Dendritic cell treated with granulocyte-macrophage colony-stimulating factor and Interleukin-4, amounts not matched to agents 40 ng/mL and 50 ng/mL, for 4 days (primary cell): ENCODE data around the gene WWOX.
"Not testable (repeated sequence)": the region's sequence is repeated elsewhere in the genome, so short reads cannot be mapped to it uniquely, and the experiment has no call there.

ENCODE experiments used
- H3K27ac Mint-ChIP-seq: one replicate; pipeline ENCODE4 v1.8.0; 2022; ENCODE audit warnings: mild to moderate bottlenecking, mixed read lengths
- H3K27me3 Mint-ChIP-seq: one replicate; pipeline ENCODE4 v1.8.0; 2022; ENCODE audit warnings: mild to moderate bottlenecking, mixed read lengths
- H3K36me3 Mint-ChIP-seq: one replicate; pipeline ENCODE4 v1.8.0; 2022; ENCODE audit warnings: low read depth, mixed read lengths
- H3K4me1 Mint-ChIP-seq: one replicate; pipeline ENCODE4 v1.8.0; 2022; ENCODE audit warnings: low read depth, mixed read lengths
- H3K4me3 Mint-ChIP-seq: one replicate; pipeline ENCODE4 v1.8.0; 2022; ENCODE audit warnings: mild to moderate bottlenecking, moderate library complexity, mixed read lengths
- H3K9me3 Mint-ChIP-seq: one replicate; pipeline ENCODE4 v1.8.0; 2022; ENCODE audit warnings: mixed read lengths
- intact Hi-C: fragments of 100-400 bp; cut with micrococcal nuclease; formaldehyde crosslinking; loops from one replicate; pipeline ENCODE4 v1.15.0; 2022

WWOX gene

GRCh38 chr16:78691746-78692145 lies 592.3 kb downstream of the WWOX start:
- intact Hi-C loops, H3K27ac Mint-ChIP-seq, H3K4me1 Mint-ChIP-seq, H3K4me3 Mint-ChIP-seq, H3K36me3 Mint-ChIP-seq, H3K27me3 Mint-ChIP-seq: not testable (repeated sequence)
- H3K9me3 Mint-ChIP-seq = peaks cover 13% of the 10 kb centered on the region

DNA sequence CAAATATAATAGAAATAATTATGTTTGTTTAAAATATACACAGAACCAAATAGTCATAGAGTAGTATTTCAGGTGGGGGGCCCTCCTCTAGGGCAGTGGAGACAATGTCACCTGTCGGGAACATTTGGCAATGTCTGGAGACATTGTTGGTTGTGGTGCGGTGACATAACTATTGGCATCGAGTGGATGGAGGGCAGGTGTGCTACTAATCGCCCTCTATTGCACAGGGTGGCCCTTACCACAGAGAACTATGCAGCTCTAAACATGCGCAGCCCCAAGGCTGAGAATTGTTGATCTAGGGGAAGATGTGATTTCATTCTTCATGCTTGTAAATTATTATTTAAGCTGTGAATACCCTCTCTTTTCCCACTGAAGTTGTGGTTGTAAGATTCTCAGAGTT lies 594.0 kb downstream of the WWOX start:
- H3K27ac Mint-ChIP-seq = no peak overlapping the region
- no peak overlapping the region for H3K4me3 Mint-ChIP-seq
- intact Hi-C loops = no loop called here
- no peaks in the 10 kb centered on the region for H3K36me3 Mint-ChIP-seq
- no peaks in the 10 kb centered on the region for H3K27me3 Mint-ChIP-seq
- peaks cover 13% of the 10 kb centered on the region for H3K9me3 Mint-ChIP-seq
- no peaks in the 10 kb centered on the region for H3K4me1 Mint-ChIP-seq

DNA sequence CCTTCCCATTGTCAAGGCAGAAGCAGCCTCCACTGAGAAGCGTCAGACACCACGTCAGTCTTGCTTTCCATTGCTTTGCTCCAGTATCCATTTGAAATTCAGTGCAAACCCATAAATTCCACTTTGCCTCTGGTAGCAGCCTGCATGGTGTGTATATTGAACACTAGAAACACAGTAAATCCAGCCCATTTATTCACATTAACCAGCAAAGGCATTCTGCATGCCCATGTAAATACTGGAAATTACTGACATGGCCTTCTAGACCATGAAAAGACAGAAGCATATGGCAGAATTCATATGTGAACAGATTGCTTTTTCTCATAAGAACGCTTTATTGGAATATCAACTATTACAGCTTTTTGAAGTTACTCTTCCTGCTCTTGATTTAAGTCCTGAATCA lies 595.0 kb downstream of the WWOX start:
- H3K27me3 Mint-ChIP-seq = no peaks in the 10 kb centered on the region
- H3K27ac Mint-ChIP-seq = no peak overlapping the region
- H3K9me3 Mint-ChIP-seq = peaks cover 13% of the 10 kb centered on the region
- no peaks in the 10 kb centered on the region for H3K36me3 Mint-ChIP-seq
- intact Hi-C loops = no loop called here
- H3K4me3 Mint-ChIP-seq = no peak overlapping the region
- no peaks in the 10 kb centered on the region for H3K4me1 Mint-ChIP-seq

DNA sequence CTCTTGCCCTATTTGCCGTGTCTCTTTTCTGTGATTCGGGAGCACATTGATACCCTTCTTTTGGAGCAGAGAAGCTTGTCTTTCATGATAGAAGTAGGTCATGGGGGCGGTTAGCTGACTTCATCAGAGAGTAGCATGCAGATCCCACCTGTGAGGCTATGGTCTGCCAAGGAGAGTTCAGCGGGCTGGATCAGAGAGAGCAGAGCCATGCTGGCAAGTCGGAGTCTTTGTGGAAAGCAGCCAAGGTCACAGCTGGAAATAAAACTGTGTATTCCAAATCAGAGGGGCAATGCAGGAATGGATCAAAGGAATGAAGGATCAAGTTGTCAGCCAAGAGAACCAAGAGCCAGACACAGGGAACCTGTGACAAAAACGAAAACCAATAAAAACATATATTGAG lies 595.9 kb downstream of the WWOX start:
- no peaks in the 10 kb centered on the region for H3K4me1 Mint-ChIP-seq
- intact Hi-C loops = no loop called here
- H3K27me3 Mint-ChIP-seq = no peaks in the 10 kb centered on the region
- H3K4me3 Mint-ChIP-seq = no peak overlapping the region
- no peaks in the 10 kb centered on the region for H3K36me3 Mint-ChIP-seq
- H3K27ac Mint-ChIP-seq = no peak overlapping the region
- peaks cover 13% of the 10 kb centered on the region for H3K9me3 Mint-ChIP-seq

GRCh38 chr16:78696797-78697196 lies 597.3 kb downstream of the WWOX start:
- no peaks in the 10 kb centered on the region for H3K27me3 Mint-ChIP-seq
- intact Hi-C loops = no loop called here
- H3K4me3 Mint-ChIP-seq = no peak overlapping the region
- no peak overlapping the region for H3K27ac Mint-ChIP-seq
- H3K4me1 Mint-ChIP-seq = no peaks in the 10 kb centered on the region
- H3K9me3 Mint-ChIP-seq = peaks cover 4% of the 10 kb centered on the region
- H3K36me3 Mint-ChIP-seq = no peaks in the 10 kb centered on the region

DNA sequence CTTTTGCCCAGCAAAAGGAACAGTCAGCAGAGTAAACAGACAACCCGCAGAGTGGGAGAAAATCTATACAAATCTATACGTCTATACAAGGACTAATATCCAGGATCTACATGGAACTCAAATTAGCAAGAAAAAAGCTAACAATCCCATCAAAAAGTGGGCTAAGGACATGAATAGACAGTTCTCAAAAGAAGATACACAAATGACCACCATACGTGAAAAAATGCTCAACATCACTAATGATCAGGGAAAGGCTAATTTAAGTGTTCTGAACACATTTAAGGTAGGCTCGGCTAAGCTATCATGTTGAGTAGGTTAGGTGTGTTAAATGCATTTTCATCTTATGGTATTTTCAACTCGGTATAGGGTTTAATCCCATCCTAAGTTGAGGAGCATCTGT lies 598.0 kb downstream of the WWOX start:
- intact Hi-C loops = no loop called here
- no peak overlapping the region for H3K4me3 Mint-ChIP-seq
- no peaks in the 10 kb centered on the region for H3K9me3 Mint-ChIP-seq
- no peaks in the 10 kb centered on the region for H3K27me3 Mint-ChIP-seq
- H3K27ac Mint-ChIP-seq = no peak overlapping the region
- H3K36me3 Mint-ChIP-seq = no peaks in the 10 kb centered on the region
- H3K4me1 Mint-ChIP-seq = no peaks in the 10 kb centered on the region

DNA sequence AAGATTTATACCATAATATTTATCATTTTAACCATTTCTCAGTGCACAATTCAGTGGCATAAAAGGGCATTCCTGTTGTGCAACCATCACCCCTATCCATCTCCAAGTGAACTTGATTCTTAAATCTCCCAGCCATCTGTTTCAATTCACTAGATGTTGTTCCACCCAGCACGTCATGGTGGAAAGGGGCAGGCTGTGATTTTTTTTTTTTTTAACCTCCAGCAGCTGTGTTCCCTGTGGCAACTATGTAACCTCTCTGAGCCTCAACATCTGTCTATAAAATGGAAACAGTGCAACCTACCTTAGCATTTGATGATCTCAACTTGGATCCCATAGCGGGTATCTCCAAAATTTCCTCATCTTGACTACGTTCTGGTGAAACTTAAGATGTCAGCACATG lies 604.5 kb downstream of the WWOX start:
- H3K27me3 Mint-ChIP-seq = no peaks in the 10 kb centered on the region
- no peaks in the 10 kb centered on the region for H3K9me3 Mint-ChIP-seq
- H3K27ac Mint-ChIP-seq = no peak overlapping the region
- H3K4me1 Mint-ChIP-seq = no peaks in the 10 kb centered on the region
- H3K36me3 Mint-ChIP-seq = no peaks in the 10 kb centered on the region
- intact Hi-C loops = loop anchor here (10.0 kb wide), 1 partner anchor 901 kb away; the partner anchor contains the start of gene MAF
- no peak overlapping the region for H3K4me3 Mint-ChIP-seq

DNA sequence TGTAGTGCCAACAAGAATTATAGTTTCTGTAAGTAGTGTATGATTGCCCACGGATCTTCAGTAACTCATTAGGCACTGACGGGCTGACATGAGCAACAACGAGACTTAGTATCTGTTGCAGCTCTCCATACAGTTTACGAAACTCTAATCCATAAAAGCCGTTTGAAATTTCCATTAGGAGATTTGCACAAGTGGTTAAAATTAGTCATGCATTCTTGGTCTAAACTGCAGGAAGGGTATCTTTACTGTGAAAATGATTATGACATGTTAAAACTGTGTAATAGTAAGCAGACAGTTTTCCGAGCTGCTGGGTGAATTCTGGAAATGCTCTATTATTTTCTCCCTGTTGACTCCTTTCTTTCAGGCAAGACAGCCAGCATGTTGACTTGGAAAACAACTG lies 605.0 kb downstream of the WWOX start:
- Mint-ChIP-seq H3K4me3 (no peak overlapping the region), H3K4me1 (no peaks in the 10 kb centered on the region), H3K36me3 (no peaks in the 10 kb centered on the region), H3K27me3 (no peaks in the 10 kb centered on the region), H3K27ac (no peak overlapping the region), H3K9me3 (no peaks in the 10 kb centered on the region)
- intact Hi-C loops = loop anchor here (10.0 kb wide), 1 partner anchor 900 kb away; the partner anchor contains the start of gene MAF

DNA sequence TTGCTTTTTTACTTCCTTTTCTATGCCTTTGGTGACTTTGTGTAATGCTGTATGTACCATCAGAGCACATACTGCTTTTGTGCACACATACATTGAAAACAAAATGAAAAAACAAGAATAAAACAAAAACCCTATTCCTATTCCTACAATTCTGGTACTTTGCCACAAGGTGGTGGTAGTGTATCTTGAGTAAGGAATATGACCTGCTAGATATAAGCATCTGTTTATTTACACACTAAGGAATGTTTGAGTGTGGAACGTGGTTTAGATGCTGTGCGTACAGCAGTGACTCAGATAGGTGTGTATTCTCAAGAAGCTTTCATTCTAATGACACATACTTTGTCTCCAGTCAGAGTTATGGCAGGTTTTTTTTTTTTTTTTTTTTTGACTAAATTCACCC lies 606.2 kb downstream of the WWOX start:
- Mint-ChIP-seq H3K36me3 (no peaks in the 10 kb centered on the region), H3K27ac (no peak overlapping the region), H3K27me3 (no peaks in the 10 kb centered on the region), H3K4me1 (no peaks in the 10 kb centered on the region), H3K4me3 (no peak overlapping the region), H3K9me3 (no peaks in the 10 kb centered on the region)
- intact Hi-C loops = loop anchor here (1.0 to 10.0 kb wide), 4 partner anchors 65 to 1822 kb away; partner anchors contain the start of gene MAF

GRCh38 chr16:78706637-78707036 lies 607.2 kb downstream of the WWOX start:
- H3K9me3 Mint-ChIP-seq = no peaks in the 10 kb centered on the region
- H3K4me3 Mint-ChIP-seq = no peak overlapping the region
- no peaks in the 10 kb centered on the region for H3K27me3 Mint-ChIP-seq
- H3K36me3 Mint-ChIP-seq = no peaks in the 10 kb centered on the region
- no peak overlapping the region for H3K27ac Mint-ChIP-seq
- intact Hi-C loops = loop anchor here (5.0 to 10.0 kb wide), 3 partner anchors 898 to 1821 kb away; partner anchors contain the start of gene MAF
- H3K4me1 Mint-ChIP-seq = no peaks in the 10 kb centered on the region

- H3K27me3 Mint-ChIP-seq = no peaks in the 10 kb centered on the region
These were observed 609.9 kb downstream of the WWOX start for GRCh38 chr16:78709137-78709884.

DNA sequence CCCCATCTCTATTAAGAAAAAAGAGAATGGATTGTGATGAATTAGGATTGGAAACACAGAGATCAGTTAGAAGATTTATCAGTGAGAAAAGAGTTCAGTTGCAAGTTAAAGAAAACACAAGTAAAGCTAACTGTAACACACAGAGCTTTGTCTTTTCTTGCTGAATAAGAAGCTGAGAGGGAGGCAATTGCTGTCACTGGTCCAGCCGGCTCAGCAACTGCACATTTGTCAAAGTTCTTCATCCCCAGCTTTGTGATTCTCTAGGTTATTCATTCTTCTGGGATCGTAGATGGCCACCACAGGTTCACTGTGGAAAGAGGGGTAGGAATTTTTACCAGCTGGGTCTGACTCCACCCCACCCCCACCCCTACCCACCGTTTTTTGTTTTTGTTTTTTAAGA lies 615.7 kb downstream of the WWOX start:
- Mint-ChIP-seq H3K36me3 (no peaks in the 10 kb centered on the region), H3K4me1 (no peaks in the 10 kb centered on the region), H3K4me3 (no peak overlapping the region), H3K27ac (no peak overlapping the region), H3K27me3 (no peaks in the 10 kb centered on the region), H3K9me3 (no peaks in the 10 kb centered on the region)
- intact Hi-C loops = no loop called here

More at GRCh38 chr16:78709137-78709884, 609.9 kb downstream of the WWOX start:
- no peaks in the 10 kb centered on the region for H3K4me1 Mint-ChIP-seq
- H3K27ac Mint-ChIP-seq = no peak overlapping the region
- no peaks in the 10 kb centered on the region for H3K36me3 Mint-ChIP-seq
- H3K9me3 Mint-ChIP-seq = no peaks in the 10 kb centered on the region
- intact Hi-C loops = loop anchor here (5.0 to 10.0 kb wide), 3 partner anchors 895 to 1818 kb away; partner anchors contain the start of gene MAF
- no peak overlapping the region for H3K4me3 Mint-ChIP-seq

GRCh38 chr16:78715673-78716072 lies 616.2 kb downstream of the WWOX start:
- H3K27ac Mint-ChIP-seq = no peak overlapping the region
- intact Hi-C loops = no loop called here

GRCh38 chr16:78718141-78718540 lies 618.7 kb downstream of the WWOX start:
- no peaks in the 10 kb centered on the region for H3K4me1 Mint-ChIP-seq

More at GRCh38 chr16:78715673-78716072, 616.2 kb downstream of the WWOX start:
- H3K36me3 Mint-ChIP-seq = no peaks in the 10 kb centered on the region
- H3K27me3 Mint-ChIP-seq = no peaks in the 10 kb centered on the region
- no peak overlapping the region for H3K4me3 Mint-ChIP-seq
- no peaks in the 10 kb centered on the region for H3K9me3 Mint-ChIP-seq
- H3K4me1 Mint-ChIP-seq = no peaks in the 10 kb centered on the region

DNA sequence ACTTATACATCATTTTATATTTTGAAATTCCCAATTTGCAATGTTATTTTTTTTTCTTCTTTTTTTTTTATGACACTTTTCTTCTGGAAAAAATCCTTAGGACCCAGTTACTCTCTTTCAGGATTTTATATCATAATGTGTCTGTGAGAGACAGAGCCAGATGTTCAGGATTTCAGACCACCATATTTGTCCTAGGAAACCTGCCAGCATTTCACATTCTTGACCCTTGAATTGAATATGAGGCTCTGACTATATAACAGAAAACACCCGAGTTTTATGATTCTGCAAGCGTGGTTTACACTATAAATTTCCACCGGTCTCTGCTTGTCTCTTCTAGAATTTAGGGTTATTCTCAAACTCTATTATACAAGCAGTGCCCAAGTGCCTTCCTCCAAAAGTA lies 621.0 kb downstream of the WWOX start:
- Mint-ChIP-seq H3K4me3 (no peak overlapping the region), H3K27ac (no peak overlapping the region)
- intact Hi-C loops = no loop called here

More at GRCh38 chr16:78718141-78718540, 618.7 kb downstream of the WWOX start:
- H3K36me3 Mint-ChIP-seq = no peaks in the 10 kb centered on the region
- H3K4me3 Mint-ChIP-seq = no peak overlapping the region
- no peak overlapping the region for H3K27ac Mint-ChIP-seq
- H3K27me3 Mint-ChIP-seq = no peaks in the 10 kb centered on the region
- H3K9me3 Mint-ChIP-seq = no peaks in the 10 kb centered on the region
- intact Hi-C loops = no loop called here

More for the DNA sequence above, 621.0 kb downstream of the WWOX start:
- H3K4me1 Mint-ChIP-seq = no peaks in the 10 kb centered on the region
- no peaks in the 10 kb centered on the region for H3K27me3 Mint-ChIP-seq
- H3K36me3 Mint-ChIP-seq = no peaks in the 10 kb centered on the region
- H3K9me3 Mint-ChIP-seq = no peaks in the 10 kb centered on the region
